CD4-positive, alpha-beta memory T cell (primary cell): ENCODE results near the gene CCDC178. TPM values are rescaled to one million over a fixed set of nuclear protein-coding genes. Genes with fewer than 3 reads are reported as not detected.

Experiments used
- CTCF ChIA-PET: fragments of 350-600 bp; sonication (Branson Sonifier 250); formaldehyde crosslinking; loops from one replicate; lab custom pipeline; 2021; ENCODE audit warnings: inconsistent platforms; ENCODE audit not compliant: partially characterized antibody; lab: Charles Lee
- POLR2A ChIA-PET: fragments of 350-600 bp; sonication (Branson Sonifier 250); formaldehyde crosslinking; loops from one replicate; lab custom pipeline; 2021; ENCODE audit not compliant: partially characterized antibody; lab: Charles Lee
- DNase-seq, 5 donors: peaks; one replicate each; pipeline versions ENCODE4 v3.0.0 to v3.0.0-alpha.2; 2020 to 2022; ENCODE audit warnings: mixed read lengths in 1 of 5
- H3K27ac ChIP-seq: one replicate; pipeline ENCODE4 v1.7.0; 2013; ENCODE audit warnings: low read depth, low read length
- H3K27me3 ChIP-seq: 2 replicates; pipeline ENCODE4 v1.7.0; 2013; ENCODE audit warnings: mild to moderate bottlenecking, low read length, moderate library complexity; ENCODE audit not compliant: insufficient read depth
- H3K36me3 ChIP-seq: 2 replicates; pipeline ENCODE4 v1.7.0; 2013; ENCODE audit warnings: mild to moderate bottlenecking, low read length, moderate library complexity; ENCODE audit not compliant: insufficient read depth
- H3K4me1 ChIP-seq: 2 replicates; pipeline ENCODE4 v1.7.0; 2013; ENCODE audit warnings: mild to moderate bottlenecking, low read length, moderate library complexity; ENCODE audit not compliant: insufficient read depth
- H3K4me3 ChIP-seq, 2 donors: one replicate each; pipeline ENCODE4 v1.7.0; 2013; ENCODE audit warnings: low read length in 2 of 2, mild to moderate bottlenecking in 1 of 2
- H3K9me3 ChIP-seq, 2 donors: one replicate each; pipeline ENCODE4 v1.7.0; 2013; ENCODE audit warnings: low read length in 2 of 2, control low read depth in 1 of 2; ENCODE audit not compliant: control insufficient read depth in 1 of 2
- H3K27ac Mint-ChIP-seq, 7 donors: one replicate each; pipeline ENCODE4 v1.8.0; 2020 to 2021; ENCODE audit warnings: mixed read lengths in 7 of 7, mild to moderate bottlenecking in 6 of 7, inconsistent platforms in 3 of 7, moderate library complexity in 3 of 7
- H3K27me3 Mint-ChIP-seq, 2 donors: one replicate each; pipeline ENCODE4 v1.8.0; 2020 to 2021; ENCODE audit warnings: mixed read lengths in 2 of 2
- H3K36me3 Mint-ChIP-seq, 2 donors: one replicate each; pipeline ENCODE4 v1.8.0; 2020 to 2021; ENCODE audit warnings: mixed read lengths in 2 of 2, inconsistent platforms in 1 of 2, mild to moderate bottlenecking in 1 of 2
- H3K4me1 Mint-ChIP-seq, 4 donors: one replicate each; pipeline ENCODE4 v1.8.0; 2020 to 2021; ENCODE audit warnings: mixed read lengths in 4 of 4, mild to moderate bottlenecking in 1 of 4
- H3K4me3 Mint-ChIP-seq, 8 donors: one replicate each; pipeline ENCODE4 v1.8.0; 2020 to 2021; ENCODE audit warnings: mixed read lengths in 8 of 8, mild to moderate bottlenecking in 7 of 8, moderate library complexity in 6 of 8, inconsistent platforms in 3 of 8
- H3K9me3 Mint-ChIP-seq, 8 donors: one replicate each; pipeline ENCODE4 v1.8.0; 2020 to 2021; ENCODE audit warnings: mixed read lengths in 8 of 8, mild to moderate bottlenecking in 5 of 8, inconsistent platforms in 3 of 8, moderate library complexity in 1 of 8
- intact Hi-C: fragments of 100-400 bp; cut with micrococcal nuclease; formaldehyde crosslinking; loops from one replicate; pipeline ENCODE4 v1.15.1; 2023
- polyA plus RNA-seq, 2 donors: library from polyadenylated mRNA; unstranded; fragments of 300-500 nt; fragmentation: Illumina TruSeq; gene quantifications; one replicate each; pipeline ENCODE4 v1.2.3, GENCODE V29; 2021
- total RNA-seq, 2 experiments: library from RNA; stranded (reverse); gene quantifications; one replicate each; pipeline ENCODE4 v1.2.3, GENCODE V29; 2021

The CCDC178 gene
- total and polyA plus RNA-seq, 4 experiments from 2014 or later: not detected

DNA sequence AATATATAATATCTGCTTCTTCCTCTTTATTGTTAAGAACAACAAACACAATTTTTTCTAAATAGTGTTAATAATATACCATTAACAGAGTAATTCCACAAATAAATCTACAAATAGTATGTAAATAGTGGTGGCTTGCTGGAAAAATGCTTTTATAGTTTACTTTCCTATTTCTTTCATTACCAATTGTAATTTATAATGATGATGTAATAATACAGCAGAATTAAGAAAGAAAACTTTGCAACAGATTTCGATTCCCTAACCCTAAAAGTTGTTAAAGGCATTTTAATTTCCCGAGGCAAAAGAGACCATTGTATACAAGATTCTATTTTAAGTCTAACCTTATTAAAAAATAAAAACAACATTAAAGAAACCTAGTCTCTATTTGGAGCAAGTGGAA, 307.9 kb downstream of the CCDC178 start:
- Histone ChIP-seq H3K4me3 (no peak overlapping the region), H3K4me1 (no peaks in the 10 kb centered on the region), H3K36me3 (no peaks in the 10 kb centered on the region), H3K27me3 (no peaks in the 10 kb centered on the region), H3K9me3 (no peaks in the 10 kb centered on the region), H3K27ac (no peak overlapping the region)
- H3K4me3 Mint-ChIP-seq: no peak overlapping the region
- H3K36me3 Mint-ChIP-seq: no peaks in the 10 kb centered on the region
- DNase-seq: no peak
- ChIA-PET CTCF (no interaction called here), POLR2A (no interaction called here)
- H3K27ac Mint-ChIP-seq: no peak overlapping the region
- intact Hi-C loops: no loop called here
- no peaks in the 10 kb centered on the region for H3K4me1 Mint-ChIP-seq
- H3K9me3 Mint-ChIP-seq: peaks cover 0 to 3% (median 0%) of the 10 kb centered on the region in 8 donors
- H3K27me3 Mint-ChIP-seq: no peaks in the 10 kb centered on the region

DNA sequence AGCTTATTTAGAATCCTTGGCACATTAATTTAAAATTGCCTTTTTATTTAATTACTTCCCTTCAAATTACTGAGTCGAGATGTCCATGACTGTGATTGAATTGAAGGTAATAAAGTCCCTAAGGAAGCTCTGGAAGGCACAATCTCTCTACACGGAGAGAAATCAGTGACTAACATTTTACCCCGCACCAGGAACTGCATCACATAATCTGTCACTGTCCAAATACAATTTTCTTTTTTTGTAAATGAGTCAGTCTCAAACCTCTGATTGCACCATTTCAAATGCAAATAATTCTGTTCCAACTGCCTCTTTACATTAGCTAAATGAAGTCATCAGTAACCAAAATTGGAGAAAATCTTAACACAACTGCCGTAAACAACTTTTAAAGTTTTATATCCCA, 311.9 kb downstream of the CCDC178 start:
- ChIA-PET POLR2A (no interaction called here), CTCF (no interaction called here)
- H3K27ac ChIP-seq: no peak overlapping the region
- H3K36me3 ChIP-seq: no peaks in the 10 kb centered on the region
- no peak overlapping the region for H3K27ac Mint-ChIP-seq
- H3K4me1 Mint-ChIP-seq: no peaks in the 10 kb centered on the region
- peaks cover 0 to 4% (median 0%) of the 10 kb centered on the region in 8 donors for H3K9me3 Mint-ChIP-seq
- H3K36me3 Mint-ChIP-seq: no peaks in the 10 kb centered on the region
- no peaks in the 10 kb centered on the region for H3K27me3 Mint-ChIP-seq
- H3K27me3 ChIP-seq: no peaks in the 10 kb centered on the region
- no peak for DNase-seq
- intact Hi-C loops: no loop called here
- H3K9me3 ChIP-seq: no peaks in the 10 kb centered on the region
- H3K4me1 ChIP-seq: no peaks in the 10 kb centered on the region
- no peak overlapping the region for H3K4me3 Mint-ChIP-seq
- no peak overlapping the region for H3K4me3 ChIP-seq

DNA sequence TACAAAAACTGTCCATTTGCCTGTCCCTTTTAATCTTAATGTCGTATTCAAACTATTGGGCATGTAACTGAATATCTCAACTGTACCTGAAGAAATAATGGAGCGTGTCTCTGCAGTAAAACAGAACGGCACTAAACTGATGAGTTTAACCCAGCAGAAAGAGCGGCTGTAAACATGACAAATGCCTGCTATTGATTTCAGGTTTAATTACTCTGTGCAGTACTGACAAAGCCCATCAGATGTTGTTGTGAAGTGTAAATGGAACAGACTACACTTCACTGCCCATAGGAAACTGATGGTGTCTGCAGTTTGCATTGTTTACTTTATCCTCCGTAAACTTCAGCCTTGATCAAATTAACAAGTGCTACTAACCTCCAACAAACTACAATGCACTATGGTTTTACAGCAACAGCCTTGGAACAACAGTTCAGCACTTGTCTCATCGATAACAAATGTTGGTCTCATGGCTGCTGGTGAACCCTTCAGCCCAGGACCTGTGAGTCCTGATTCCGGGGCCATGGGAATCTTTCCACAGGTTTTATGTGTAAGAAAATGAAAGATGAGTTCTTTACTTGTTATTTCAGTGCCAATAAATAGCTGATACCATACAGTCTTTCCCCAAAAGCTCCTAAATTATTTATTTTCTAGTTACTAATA, 316.5 kb downstream of the CCDC178 start:
- Histone ChIP-seq H3K36me3 (no peaks in the 10 kb centered on the region), H3K27me3 (no peaks in the 10 kb centered on the region), H3K4me1 (no peaks in the 10 kb centered on the region), H3K27ac (no peak overlapping the region), H3K9me3 (no peaks in the 10 kb centered on the region), H3K4me3 (no peak overlapping the region)
- no peak for DNase-seq
- Mint-ChIP-seq H3K4me1 (no peaks in the 10 kb centered on the region), H3K27me3 (no peaks in the 10 kb centered on the region), H3K4me3 (no peak overlapping the region), H3K9me3 (peaks cover 0 to 4% (median under 1%) of the 10 kb centered on the region in 8 donors), H3K27ac (no peak overlapping the region), H3K36me3 (no peaks in the 10 kb centered on the region)
- CTCF ChIA-PET: no interaction called here
- intact Hi-C loops: no loop called here
- POLR2A ChIA-PET: no interaction called here

DNA sequence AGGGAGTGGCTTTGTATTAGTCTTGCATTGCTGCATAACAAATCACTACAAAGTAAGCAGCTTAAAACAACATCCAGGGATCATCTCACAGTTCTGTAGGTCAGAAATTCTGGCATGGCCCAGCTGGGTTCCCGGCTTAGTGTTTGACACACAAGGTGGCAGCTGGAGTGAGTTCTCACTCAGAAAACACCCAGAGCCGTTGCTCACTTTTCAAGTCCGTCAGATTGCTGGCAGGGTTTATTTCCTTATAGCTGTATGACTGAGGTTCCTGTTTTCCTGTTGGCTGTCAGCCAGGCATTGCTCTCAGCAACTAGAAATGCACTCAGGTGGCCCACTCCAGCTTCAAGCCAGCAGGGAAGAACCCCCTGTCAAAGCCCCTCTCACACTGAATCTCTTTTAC, 324.1 kb downstream of the CCDC178 start:
- no peak overlapping the region for H3K4me3 Mint-ChIP-seq
- H3K27ac Mint-ChIP-seq: no peak overlapping the region
- no peaks in the 10 kb centered on the region for H3K36me3 Mint-ChIP-seq
- H3K9me3 Mint-ChIP-seq: peaks cover 0 to 17% (median 9%) of the 10 kb centered on the region in 8 donors
- no peaks in the 10 kb centered on the region for H3K4me1 ChIP-seq
- H3K9me3 ChIP-seq: no peaks in the 10 kb centered on the region
- H3K4me3 ChIP-seq: no peak overlapping the region
- no peaks in the 10 kb centered on the region for H3K4me1 Mint-ChIP-seq
- POLR2A ChIA-PET: no interaction called here
- H3K36me3 ChIP-seq: no peaks in the 10 kb centered on the region
- CTCF ChIA-PET: no interaction called here
- intact Hi-C loops: no loop called here
- no peaks in the 10 kb centered on the region for H3K27me3 ChIP-seq
- no peak overlapping the region for H3K27ac ChIP-seq
- no peaks in the 10 kb centered on the region for H3K27me3 Mint-ChIP-seq
- DNase-seq: no peak

DNA sequence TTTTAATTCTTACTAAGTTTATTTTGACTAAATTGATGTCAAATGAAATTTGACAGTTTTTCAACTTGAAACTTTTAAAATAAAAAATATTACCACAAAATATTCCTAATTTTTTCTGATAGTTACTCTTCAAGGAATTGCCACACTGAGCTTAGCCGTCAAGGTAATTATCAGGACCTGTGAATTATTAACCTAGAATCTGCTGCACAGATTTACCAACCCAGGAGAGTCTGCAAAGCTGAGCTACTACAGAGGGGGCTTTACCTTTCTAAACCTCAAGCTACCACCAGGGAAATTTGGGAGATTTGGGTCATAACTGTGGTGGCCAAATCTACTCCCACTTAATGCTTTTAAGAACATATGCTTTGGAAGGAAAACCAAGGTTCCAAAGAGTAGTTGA, 324.6 kb downstream of the CCDC178 start:
- DNase-seq: no peak
- Histone ChIP-seq H3K27me3 (no peaks in the 10 kb centered on the region), H3K27ac (no peak overlapping the region), H3K36me3 (no peaks in the 10 kb centered on the region), H3K4me1 (no peaks in the 10 kb centered on the region), H3K9me3 (no peaks in the 10 kb centered on the region), H3K4me3 (no peak overlapping the region)
- intact Hi-C loops: no loop called here
- peaks cover 0 to 17% (median 9%) of the 10 kb centered on the region in 8 donors for H3K9me3 Mint-ChIP-seq
- H3K4me3 Mint-ChIP-seq: no peak overlapping the region
- H3K4me1 Mint-ChIP-seq: no peaks in the 10 kb centered on the region
- H3K27me3 Mint-ChIP-seq: no peaks in the 10 kb centered on the region
- H3K27ac Mint-ChIP-seq: no peak overlapping the region
- CTCF ChIA-PET: no interaction called here
- no peaks in the 10 kb centered on the region for H3K36me3 Mint-ChIP-seq
- POLR2A ChIA-PET: no interaction called here

DNA sequence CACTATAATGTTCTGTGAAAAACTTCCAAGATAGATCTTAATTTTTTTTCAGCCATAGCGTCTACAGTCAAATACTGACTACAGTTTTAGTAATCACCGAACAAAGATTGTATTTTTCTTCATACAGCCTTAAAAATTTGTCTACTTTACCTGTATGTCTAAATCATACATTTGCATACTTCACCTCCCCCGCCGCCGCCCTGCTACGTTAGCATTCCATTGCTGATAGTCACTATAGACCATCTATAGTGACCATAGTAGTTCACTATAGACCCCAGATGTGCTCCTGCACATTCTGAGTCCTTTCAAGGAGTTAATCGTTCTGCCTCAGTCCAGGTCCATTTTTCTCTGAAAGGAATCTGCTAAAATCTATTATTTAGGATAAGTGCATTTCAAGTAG, 325.0 kb downstream of the CCDC178 start:
- Mint-ChIP-seq H3K27ac (no peak overlapping the region), H3K27me3 (no peaks in the 10 kb centered on the region), H3K4me1 (no peaks in the 10 kb centered on the region), H3K4me3 (no peak overlapping the region), H3K9me3 (peaks cover 2 to 17% (median 9%) of the 10 kb centered on the region in 8 donors), H3K36me3 (no peaks in the 10 kb centered on the region)
- no peak for DNase-seq
- Histone ChIP-seq H3K9me3 (no peaks in the 10 kb centered on the region), H3K27ac (no peak overlapping the region), H3K4me1 (no peaks in the 10 kb centered on the region), H3K4me3 (no peak overlapping the region), H3K27me3 (no peaks in the 10 kb centered on the region), H3K36me3 (no peaks in the 10 kb centered on the region)
- ChIA-PET CTCF (no interaction called here), POLR2A (no interaction called here)
- intact Hi-C loops: no loop called here

DNA sequence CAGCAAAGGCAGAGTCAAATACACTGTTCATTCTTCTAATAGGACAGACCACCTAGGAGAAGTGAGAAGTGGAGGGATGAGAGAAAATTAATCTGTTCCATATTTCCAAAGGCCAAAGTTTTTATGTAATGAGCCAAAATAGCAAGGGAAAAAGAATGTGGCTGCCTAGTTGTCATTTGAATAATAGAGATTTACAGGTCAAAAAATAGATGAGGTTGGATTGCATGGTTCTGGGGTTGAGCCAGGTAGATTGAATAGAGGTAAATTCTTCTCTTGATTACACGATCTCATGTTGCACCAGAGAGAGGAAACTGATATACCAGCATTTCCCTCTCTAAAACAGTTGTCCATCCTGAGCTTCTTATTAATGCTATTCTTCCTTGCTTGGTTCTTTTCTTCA, 325.8 kb downstream of the CCDC178 start:
- no peaks in the 10 kb centered on the region for H3K4me1 Mint-ChIP-seq
- DNase-seq: no peak
- intact Hi-C loops: no loop called here
- Histone ChIP-seq H3K27ac (no peak overlapping the region), H3K4me1 (no peaks in the 10 kb centered on the region), H3K9me3 (no peaks in the 10 kb centered on the region), H3K27me3 (no peaks in the 10 kb centered on the region), H3K36me3 (no peaks in the 10 kb centered on the region), H3K4me3 (no peak overlapping the region)
- H3K36me3 Mint-ChIP-seq: no peaks in the 10 kb centered on the region
- no peaks in the 10 kb centered on the region for H3K27me3 Mint-ChIP-seq
- ChIA-PET POLR2A (no interaction called here), CTCF (no interaction called here)
- no peak overlapping the region for H3K4me3 Mint-ChIP-seq
- H3K27ac Mint-ChIP-seq: no peak overlapping the region
- H3K9me3 Mint-ChIP-seq: peaks cover 2 to 17% (median 9%) of the 10 kb centered on the region in 8 donors

DNA sequence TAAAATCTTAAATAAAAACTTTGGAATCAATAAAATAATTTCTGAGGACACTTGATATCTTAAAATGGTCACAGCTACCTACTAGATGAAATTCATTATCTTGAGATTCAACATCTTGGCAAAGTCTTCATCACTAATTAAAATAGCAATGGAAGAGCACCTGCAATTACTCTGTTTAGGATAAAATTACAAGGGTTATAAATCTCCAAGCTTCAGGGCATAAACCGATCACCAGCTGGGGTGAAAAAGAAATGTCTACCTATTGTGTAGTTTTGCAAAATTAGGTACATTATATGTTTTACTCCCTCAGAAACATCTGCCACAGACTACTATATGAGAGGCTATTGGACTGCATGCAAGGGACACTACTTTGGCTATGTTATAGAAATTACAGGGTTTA, 327.1 kb downstream of the CCDC178 start:
- intact Hi-C loops: no loop called here
- no peaks in the 10 kb centered on the region for H3K36me3 ChIP-seq
- no peaks in the 10 kb centered on the region for H3K9me3 ChIP-seq
- Mint-ChIP-seq H3K4me1 (no peaks in the 10 kb centered on the region), H3K27ac (no peak overlapping the region), H3K27me3 (no peaks in the 10 kb centered on the region), H3K36me3 (no peaks in the 10 kb centered on the region), H3K9me3 (peaks cover 3 to 17% (median 7%) of the 10 kb centered on the region in 8 donors), H3K4me3 (no peak overlapping the region)
- H3K27me3 ChIP-seq: no peaks in the 10 kb centered on the region
- POLR2A ChIA-PET: no interaction called here
- H3K4me3 ChIP-seq: no peak overlapping the region
- CTCF ChIA-PET: no interaction called here
- H3K27ac ChIP-seq: no peak overlapping the region
- H3K4me1 ChIP-seq: no peaks in the 10 kb centered on the region
- no peak for DNase-seq
